ENCODE data around the gene HERC3.

The HERC3 gene

GRCh38 chr4:88591787-88592599 is at the start of gene HERC3:
Gene HERC3, plus strand, starts transcription at chr4:88592480. Its CDS starts 13,344 bp downstream, at chr4:88605824.
- DNase-seq = peak; percentile 91

GRCh38 chr4:88549815-88550214 is 42.5 kb upstream of the HERC3 start:
- DNase-seq = no peak

GRCh38 chr4:88567591-88567990 is 24.7 kb upstream of the HERC3 start:
- no peak for DNase-seq

- DNase-seq = no peak
Measured at GRCh38 chr4:88570001-88570400, 22.3 kb upstream of the HERC3 start.

- no peak for DNase-seq
Measured at GRCh38 chr4:88573276-88573980, 18.9 kb upstream of the HERC3 start.

- no peak for DNase-seq
Measured at GRCh38 chr4:88573995-88574394, 18.3 kb upstream of the HERC3 start.

- no peak for DNase-seq
Measured at GRCh38 chr4:88575186-88575585, 17.1 kb upstream of the HERC3 start.

- DNase-seq = no peak
Measured at GRCh38 chr4:88582493-88582892, 9.8 kb upstream of the HERC3 start.

- DNase-seq = no peak
Measured at GRCh38 chr4:88583631-88584470, 8.4 kb upstream of the HERC3 start.

GRCh38 chr4:88584471-88584900 is 7.8 kb upstream of the HERC3 start:
- DNase-seq = no peak

GRCh38 chr4:88585917-88586316 is 6.4 kb upstream of the HERC3 start:
- no peak for DNase-seq

GRCh38 chr4:88587306-88587705 is 5.0 kb upstream of the HERC3 start:
- no peak for DNase-seq

- peak; percentile 85 for DNase-seq
Measured at GRCh38 chr4:88592600-88593448, 544 bp downstream of the HERC3 start.

GRCh38 chr4:88597970-88598660 is 5.8 kb downstream of the HERC3 start:
- no peak for DNase-seq

GRCh38 chr4:88599298-88599697 is 7.0 kb downstream of the HERC3 start:
- DNase-seq = no peak

GRCh38 chr4:88599714-88600113 is 7.4 kb downstream of the HERC3 start:
- no peak for DNase-seq

- DNase-seq = no peak
Measured at GRCh38 chr4:88600176-88600838, 8.0 kb downstream of the HERC3 start.

- no peak for DNase-seq
Measured at GRCh38 chr4:88604978-88605678, 12.8 kb downstream of the HERC3 start.

GRCh38 chr4:88605736-88606135 is 13.5 kb downstream of the HERC3 start:
- no peak for DNase-seq

GRCh38 chr4:88606832-88607231 is 14.6 kb downstream of the HERC3 start:
- no peak for DNase-seq
